Thyroid gland (tissue), 4 donors: ENCODE data around the gene TPK1. TPM values are rescaled to one million over a fixed set of nuclear protein-coding genes. Genes with fewer than 3 reads are reported as not detected.

Source experiments
- DNase-seq, 2 donors: peaks; one replicate each; pipeline ENCODE4 v3.0.0-alpha.2; 2019
- H3K27ac ChIP-seq, 3 donors: fragments of 200-600 bp; sonication (generic); 1 replicate in 2 of 3; 2 replicates in 1 of 3; pipeline ENCODE4 v1.5.1; 2016 to 2019; ENCODE audit warnings: mild to moderate bottlenecking in 1 of 3, moderate library complexity in 1 of 3
- H3K27me3 ChIP-seq: fragments of 200-600 bp; sonication (generic); one replicate; pipeline ENCODE4 v1.5.1; 2019
- H3K36me3 ChIP-seq, 2 donors: fragments of 200-600 bp; sonication (generic); one replicate each; pipeline ENCODE4 v1.5.1; 2016 to 2019
- H3K4me1 ChIP-seq, 2 donors: fragments of 200-600 bp; sonication (generic); one replicate each; pipeline ENCODE4 v1.5.1; 2017 to 2019
- H3K4me3 ChIP-seq, 3 donors: fragments of 200-600 bp; sonication (generic); replicated peaks in 1 of 3; 1 replicate in 2 of 3; 2 replicates in 1 of 3; pipeline ENCODE4 v1.5.1; 2016; ENCODE audit warnings: mild to moderate bottlenecking in 1 of 3
- H3K9me3 ChIP-seq: fragments of 200-600 bp; sonication (generic); one replicate; pipeline ENCODE4 v1.5.1; 2017
- POLR2A ChIP-seq, 2 donors: fragments of 450-650 bp; IDR thresholded peaks; one replicate each; pipeline ENCODE4 v1.6.1; 2017; ENCODE audit warnings: antibody characterized with exemption in 2 of 2, mild to moderate bottlenecking in 2 of 2, moderate library complexity in 1 of 2
- WGBS, 2 donors: methylation state at CpG; one replicate each; pipeline ENCODE4 v1.1.5; 2017; 5-methylcytosine and 5-hydroxymethylcytosine counted together
- intact Hi-C: fragments of 100-400 bp; cut with DNase I; formaldehyde crosslinking; loops from one replicate; pipeline ENCODE4 v1.15.1; 2023
- total RNA-seq, 4 donors: library from RNA; depleted of rRNA; stranded (reverse); fragments of >200 nt; gene quantifications; one replicate each; pipeline ENCODE4 v1.2.3, GENCODE V29; 2016
- TF ChIP-seq, protein P1 (sequence below), 6 experiments: fragments of 200-600 bp in 3 of 6; fragments of 450-650 bp in 3 of 6; sonication (generic) in 3 of 6; IDR thresholded peaks; one replicate each; pipeline ENCODE4 v1.5.1; 2016 to 2019; ENCODE audit warnings: antibody characterized with exemption in 6 of 6, mild to moderate bottlenecking in 2 of 6, inconsistent platforms in 1 of 6, moderate library complexity in 1 of 6

TPK1 gene
- total RNA-seq, 4 donors from 2014 or later: 2.6 to 10.4 (median 6.2) TPM

DNA sequence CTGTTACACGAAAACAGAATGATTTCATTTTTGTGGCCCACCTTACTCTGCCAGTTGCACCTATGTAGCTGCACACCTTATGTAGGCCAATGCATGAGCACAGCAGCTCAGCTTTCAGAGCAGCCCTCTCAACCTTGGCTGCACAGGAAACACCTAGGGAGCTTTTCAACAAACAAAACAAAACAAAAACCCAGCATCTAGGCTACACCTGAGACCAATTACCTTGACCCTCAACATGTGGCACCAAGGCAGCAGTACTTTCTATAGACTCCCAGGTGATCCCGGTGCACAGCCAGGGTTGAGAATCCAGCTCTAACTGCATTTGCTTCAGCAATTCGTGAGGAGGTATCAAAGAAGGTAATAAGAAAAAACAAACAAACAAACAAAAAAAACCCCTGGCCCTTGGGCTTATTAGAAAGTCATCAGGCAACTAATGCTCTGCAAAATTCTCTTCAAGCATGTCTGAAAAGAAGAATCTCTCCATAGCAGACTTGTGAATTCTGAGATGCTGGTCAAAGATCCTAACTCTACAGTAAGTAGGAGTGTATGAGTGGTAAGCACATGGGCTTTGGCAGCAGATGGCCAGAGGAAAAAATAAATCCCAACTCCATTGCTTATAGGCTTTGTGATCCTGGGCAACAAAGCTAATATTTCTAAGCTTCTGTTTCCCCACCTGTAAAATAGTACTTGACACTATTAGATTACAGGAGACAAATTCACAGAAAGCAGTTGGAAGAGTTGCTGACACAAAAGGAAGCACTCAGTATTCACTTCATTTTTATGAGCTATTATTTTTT lies 318.9 kb downstream of the TPK1 start:
- no peaks in the 10 kb centered on the region for H3K9me3 ChIP-seq
- intact Hi-C loops: no loop called here
- H3K27me3 ChIP-seq: no peaks in the 10 kb centered on the region
- no peak overlapping the region for H3K4me3 ChIP-seq
- H3K27ac ChIP-seq: no peak overlapping the region
- 86 to 88% methylated on average over 3 of the region's 3 CpGs for WGBS, 2 donors
- TF ChIP-seq POLR2A (IDR thresholded peaks at IDR 0.05): no peak
- TF ChIP-seq, protein P1, sequence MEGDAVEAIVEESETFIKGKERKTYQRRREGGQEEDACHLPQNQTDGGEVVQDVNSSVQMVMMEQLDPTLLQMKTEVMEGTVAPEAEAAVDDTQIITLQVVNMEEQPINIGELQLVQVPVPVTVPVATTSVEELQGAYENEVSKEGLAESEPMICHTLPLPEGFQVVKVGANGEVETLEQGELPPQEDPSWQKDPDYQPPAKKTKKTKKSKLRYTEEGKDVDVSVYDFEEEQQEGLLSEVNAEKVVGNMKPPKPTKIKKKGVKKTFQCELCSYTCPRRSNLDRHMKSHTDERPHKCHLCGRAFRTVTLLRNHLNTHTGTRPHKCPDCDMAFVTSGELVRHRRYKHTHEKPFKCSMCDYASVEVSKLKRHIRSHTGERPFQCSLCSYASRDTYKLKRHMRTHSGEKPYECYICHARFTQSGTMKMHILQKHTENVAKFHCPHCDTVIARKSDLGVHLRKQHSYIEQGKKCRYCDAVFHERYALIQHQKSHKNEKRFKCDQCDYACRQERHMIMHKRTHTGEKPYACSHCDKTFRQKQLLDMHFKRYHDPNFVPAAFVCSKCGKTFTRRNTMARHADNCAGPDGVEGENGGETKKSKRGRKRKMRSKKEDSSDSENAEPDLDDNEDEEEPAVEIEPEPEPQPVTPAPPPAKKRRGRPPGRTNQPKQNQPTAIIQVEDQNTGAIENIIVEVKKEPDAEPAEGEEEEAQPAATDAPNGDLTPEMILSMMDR (IDR thresholded peaks at IDR 0.05): no peak
- no peaks in the 10 kb centered on the region for H3K36me3 ChIP-seq
- no peaks in the 10 kb centered on the region for H3K4me1 ChIP-seq
- DNase-seq: no peak

DNA sequence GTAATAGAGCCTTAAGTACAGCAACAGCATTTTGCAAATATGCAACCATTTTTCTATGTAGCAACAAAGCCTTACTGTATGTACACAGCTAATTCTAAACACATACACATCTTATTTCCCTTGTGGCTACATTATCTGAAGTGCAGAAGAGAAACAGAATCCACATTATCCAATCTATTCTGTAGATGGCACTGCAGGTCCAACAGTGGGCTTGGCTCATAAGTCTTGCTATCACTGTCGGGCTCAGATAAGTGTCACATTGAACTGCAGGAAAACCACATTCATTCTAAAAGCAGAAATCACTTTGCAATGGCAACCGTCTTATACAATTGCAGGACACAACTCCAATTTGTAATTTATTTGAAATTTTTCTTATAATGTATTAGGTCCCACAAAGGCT lies 322.5 kb downstream of the TPK1 start:
- Histone ChIP-seq H3K9me3 (no peaks in the 10 kb centered on the region), H3K4me1 (no peaks in the 10 kb centered on the region), H3K36me3 (no peaks in the 10 kb centered on the region), H3K4me3 (no peak overlapping the region), H3K27ac (no peak overlapping the region), H3K27me3 (no peaks in the 10 kb centered on the region)
- intact Hi-C loops: no loop called here
- TF ChIP-seq, protein P1 (IDR thresholded peaks at IDR 0.05): peak in 1 of 6 experiments; percentile 26
- no peak for TF ChIP-seq POLR2A (IDR thresholded peaks at IDR 0.05)
- 27 to 30% methylated on average over 2 of the region's 2 CpGs for WGBS, 2 donors
- no peak for DNase-seq

DNA sequence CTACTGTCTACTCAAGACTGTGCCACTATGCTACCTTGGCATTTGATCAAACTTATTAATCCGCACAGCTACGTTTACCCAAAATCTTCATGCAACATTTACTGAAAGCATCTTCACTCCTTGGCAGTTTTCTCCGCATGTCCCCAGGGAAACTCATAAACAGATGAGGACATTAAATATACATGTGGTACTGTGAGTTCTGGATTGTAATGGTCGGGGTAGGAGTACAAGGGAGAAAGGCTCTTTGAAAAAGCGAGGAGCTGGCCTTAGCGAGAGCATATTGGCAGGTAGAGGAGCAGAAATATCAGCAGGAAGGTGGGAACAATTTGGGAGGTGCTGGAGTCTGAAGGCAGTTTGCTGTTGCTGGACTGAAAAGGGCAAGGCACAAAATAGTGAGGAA lies 325.2 kb downstream of the TPK1 start:
- 92 to 94% methylated on average over 6 of the region's 6 CpGs for WGBS, 2 donors
- no peaks in the 10 kb centered on the region for H3K9me3 ChIP-seq
- TF ChIP-seq, protein P1 (IDR thresholded peaks at IDR 0.05): no peak
- TF ChIP-seq POLR2A (IDR thresholded peaks at IDR 0.05): no peak
- H3K27me3 ChIP-seq: no peaks in the 10 kb centered on the region
- H3K4me1 ChIP-seq: no peaks in the 10 kb centered on the region
- DNase-seq: no peak
- H3K27ac ChIP-seq: no peak overlapping the region
- intact Hi-C loops: no loop called here
- no peaks in the 10 kb centered on the region for H3K36me3 ChIP-seq
- no peak overlapping the region for H3K4me3 ChIP-seq

- H3K27me3 ChIP-seq: no peaks in the 10 kb centered on the region
- intact Hi-C loops: no loop called here
- WGBS, 2 donors: 74 to 78% methylated on average over 4 of the region's 4 CpGs
- no peaks in the 10 kb centered on the region for H3K9me3 ChIP-seq
- no peak overlapping the region for H3K27ac ChIP-seq
- TF ChIP-seq POLR2A (IDR thresholded peaks at IDR 0.05): no peak
- TF ChIP-seq, protein P1 (IDR thresholded peaks at IDR 0.05): no peak
- no peak overlapping the region for H3K4me3 ChIP-seq
- DNase-seq: no peak
- H3K36me3 ChIP-seq: no peaks in the 10 kb centered on the region
- H3K4me1 ChIP-seq: no peaks in the 10 kb centered on the region
Observed at GRCh38 chr7:144508702-144509101, 327.2 kb downstream of the TPK1 start.

GRCh38 chr7:144503215-144503614 lies 332.6 kb downstream of the TPK1 start:
- Histone ChIP-seq H3K27me3 (no peaks in the 10 kb centered on the region), H3K27ac (no peak overlapping the region), H3K9me3 (no peaks in the 10 kb centered on the region), H3K4me3 (no peak overlapping the region), H3K36me3 (no peaks in the 10 kb centered on the region), H3K4me1 (no peaks in the 10 kb centered on the region)
- WGBS, 2 donors: 92 to 95% methylated on average over 6 of the region's 6 CpGs
- no peak for DNase-seq
- TF ChIP-seq, protein P1 (IDR thresholded peaks at IDR 0.05): no peak
- no peak for TF ChIP-seq POLR2A (IDR thresholded peaks at IDR 0.05)
- intact Hi-C loops: no loop called here
